Fibroblast of lung (primary cell): Measurements from ENCODE around the gene MATN1. TPM values are rescaled to one million over a fixed set of nuclear protein-coding genes. Genes with fewer than 3 reads are reported as not detected.

Experiments used
- DNase-seq, 2 donors: peaks; one replicate each; pipeline versions ENCODE4 v3.0.0 to v3.0.0-alpha.2; 2010; ENCODE audit warnings: low read depth in 2 of 2
- H2AFZ ChIP-seq: 2 replicates; pipeline ENCODE4 v1.5.1; 2012; ENCODE audit warnings: low read length, control low read depth, inconsistent platforms
- H3K27ac ChIP-seq: 2 replicates; pipeline ENCODE4 v1.5.1; 2011; ENCODE audit warnings: low read length, control low read depth; ENCODE audit not compliant: insufficient read depth
- H3K27me3 ChIP-seq: 2 replicates; pipeline ENCODE4 v1.5.1; 2011; ENCODE audit warnings: mild to moderate bottlenecking, low read length; ENCODE audit not compliant: control insufficient read depth, insufficient read depth
- H3K36me3 ChIP-seq: 2 replicates; pipeline ENCODE4 v1.5.1; 2011; ENCODE audit warnings: low read length; ENCODE audit not compliant: control insufficient read depth, insufficient read depth
- H3K4me1 ChIP-seq: 2 replicates; pipeline ENCODE4 v1.5.1; 2011; ENCODE audit warnings: low read length; ENCODE audit not compliant: control insufficient read depth, insufficient read depth; ENCODE audit errors: extremely low read depth
- H3K4me2 ChIP-seq: 2 replicates; pipeline ENCODE4 v1.5.1; 2011; ENCODE audit warnings: low read length, control low read depth; ENCODE audit not compliant: insufficient read depth; ENCODE audit errors: extremely low read depth
- H3K4me3 ChIP-seq, 4 experiments: fragments of 200-600 bp in 1 of 4; sonication (generic) in 1 of 4; replicated peaks in 1 of 4; 2 replicates each; pipeline ENCODE4 v1.5.1; 2011 to 2016; ENCODE audit warnings: low read length in 4 of 4, low read depth in 3 of 4, mild to moderate bottlenecking in 3 of 4, control low read depth in 2 of 4, inconsistent platforms in 1 of 4, mixed read lengths in 1 of 4; ENCODE audit not compliant: insufficient read depth in 1 of 4; ENCODE audit errors: control extremely low read depth in 1 of 4
- H3K79me2 ChIP-seq: 2 replicates; pipeline ENCODE4 v1.5.1; 2012; ENCODE audit warnings: mild to moderate bottlenecking, low read length, inconsistent platforms; ENCODE audit not compliant: control insufficient read depth, insufficient read depth
- H3K9ac ChIP-seq: 2 replicates; pipeline ENCODE4 v1.5.1; 2011; ENCODE audit warnings: mild to moderate bottlenecking, low read length, control low read depth; ENCODE audit not compliant: insufficient read depth
- H3K9me3 ChIP-seq: 2 replicates; pipeline ENCODE4 v1.5.1; 2012; ENCODE audit warnings: low read depth, low read length; ENCODE audit not compliant: control insufficient read depth, insufficient read depth
- H4K20me1 ChIP-seq: 2 replicates; pipeline ENCODE4 v1.5.1; 2011; ENCODE audit warnings: low read length; ENCODE audit not compliant: control insufficient read depth, insufficient read depth; ENCODE audit errors: extremely low read depth
- EZH2 ChIP-seq: IDR thresholded peaks from 2 replicates; pipeline ENCODE4 v1.5.1; 2012; ENCODE audit warnings: low read length, control low read depth, mild to moderate bottlenecking; ENCODE audit errors: missing control alignments
- polyA plus RNA-seq, 2 donors: library from polyadenylated mRNA; depleted of rRNA in 1 of 2; stranded (reverse) in 1 of 2; unstranded in 1 of 2; fragments of >200 nt; gene quantifications; 2 replicates each; pipeline ENCODE4 v1.2.1, GENCODE V29; 2011 to 2012; ENCODE audit warnings: missing spikeins in 1 of 2
- total RNA-seq: library from RNA; depleted of rRNA; stranded (reverse); fragments of >200 nt; gene quantifications from 2 replicates; pipeline ENCODE4 v1.2.1, GENCODE V29; 2014
- TF ChIP-seq, protein P1 (sequence below), 2 donors: IDR thresholded peaks in 1 of 2; conservative IDR thresholded peaks in 1 of 2; 1 replicate in 1 of 2; 2 replicates in 1 of 2; pipeline ENCODE4 v1.5.1; 2011 to 2012; ENCODE audit warnings: low read length in 2 of 2, control low read depth in 1 of 2, inconsistent platforms in 1 of 2, low read depth in 1 of 2, mild to moderate bottlenecking in 1 of 2

The MATN1 gene
- total and polyA plus RNA-seq, 2 donors (not counting 1 experiment from before 2014, with no cell fraction given): not detected

DNA sequence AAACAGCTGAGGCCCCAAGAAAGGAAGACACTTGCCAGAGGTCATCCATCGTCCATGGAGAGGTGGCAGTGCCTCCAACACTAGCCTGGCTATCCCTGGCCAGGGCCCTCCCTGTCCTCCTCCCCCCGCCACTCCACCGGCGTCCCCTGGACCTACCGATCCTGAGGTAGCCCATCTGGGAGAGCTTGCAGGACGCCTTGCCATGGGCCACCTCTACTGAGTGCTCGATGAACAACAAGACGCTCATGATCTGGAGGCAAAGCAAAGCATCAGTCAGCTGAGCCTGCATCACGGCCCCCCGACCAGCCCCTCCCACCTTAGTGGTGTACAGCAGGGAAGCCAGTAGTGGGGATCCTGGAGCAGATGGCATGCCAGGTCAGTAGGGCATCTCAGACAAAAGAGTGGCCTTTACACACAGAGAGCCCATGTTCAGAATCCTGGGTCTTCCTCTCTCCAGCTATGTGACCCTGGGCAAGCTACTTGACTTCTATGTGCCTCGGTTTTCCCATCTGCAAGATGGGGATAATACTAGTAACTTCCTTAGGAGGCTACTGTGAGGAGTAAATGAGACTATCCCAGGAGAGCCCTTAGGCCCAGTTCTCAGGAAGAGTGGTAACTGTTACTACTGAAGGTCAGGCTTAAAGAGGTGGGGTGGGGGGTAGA is 19.0 kb upstream of the MATN1 start:
- no peaks in the 10 kb centered on the region for H3K36me3 ChIP-seq
- no peak for TF ChIP-seq EZH2
- TF ChIP-seq, protein P1, sequence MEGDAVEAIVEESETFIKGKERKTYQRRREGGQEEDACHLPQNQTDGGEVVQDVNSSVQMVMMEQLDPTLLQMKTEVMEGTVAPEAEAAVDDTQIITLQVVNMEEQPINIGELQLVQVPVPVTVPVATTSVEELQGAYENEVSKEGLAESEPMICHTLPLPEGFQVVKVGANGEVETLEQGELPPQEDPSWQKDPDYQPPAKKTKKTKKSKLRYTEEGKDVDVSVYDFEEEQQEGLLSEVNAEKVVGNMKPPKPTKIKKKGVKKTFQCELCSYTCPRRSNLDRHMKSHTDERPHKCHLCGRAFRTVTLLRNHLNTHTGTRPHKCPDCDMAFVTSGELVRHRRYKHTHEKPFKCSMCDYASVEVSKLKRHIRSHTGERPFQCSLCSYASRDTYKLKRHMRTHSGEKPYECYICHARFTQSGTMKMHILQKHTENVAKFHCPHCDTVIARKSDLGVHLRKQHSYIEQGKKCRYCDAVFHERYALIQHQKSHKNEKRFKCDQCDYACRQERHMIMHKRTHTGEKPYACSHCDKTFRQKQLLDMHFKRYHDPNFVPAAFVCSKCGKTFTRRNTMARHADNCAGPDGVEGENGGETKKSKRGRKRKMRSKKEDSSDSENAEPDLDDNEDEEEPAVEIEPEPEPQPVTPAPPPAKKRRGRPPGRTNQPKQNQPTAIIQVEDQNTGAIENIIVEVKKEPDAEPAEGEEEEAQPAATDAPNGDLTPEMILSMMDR (conservative IDR thresholded peaks at IDR 0.05 in 1 of 2, IDR thresholded peaks at IDR 0.05 in 1 of 2; ENCODE audit: low read depth in 1 of 2, low read length in 2 of 2): no peak
- no peak for DNase-seq
- H2AFZ ChIP-seq: no peak overlapping the region
- no peak overlapping the region for H3K9ac ChIP-seq
- H3K4me1 ChIP-seq: no peaks in the 10 kb centered on the region
- H3K27ac ChIP-seq: no peak overlapping the region
- H3K9me3 ChIP-seq: no peaks in the 10 kb centered on the region
- H3K4me3 ChIP-seq: no peak overlapping the region
- no peak overlapping the region for H3K4me2 ChIP-seq
- no peaks in the 10 kb centered on the region for H3K79me2 ChIP-seq
- H4K20me1 ChIP-seq: no peaks in the 10 kb centered on the region
- no peaks in the 10 kb centered on the region for H3K27me3 ChIP-seq

DNA sequence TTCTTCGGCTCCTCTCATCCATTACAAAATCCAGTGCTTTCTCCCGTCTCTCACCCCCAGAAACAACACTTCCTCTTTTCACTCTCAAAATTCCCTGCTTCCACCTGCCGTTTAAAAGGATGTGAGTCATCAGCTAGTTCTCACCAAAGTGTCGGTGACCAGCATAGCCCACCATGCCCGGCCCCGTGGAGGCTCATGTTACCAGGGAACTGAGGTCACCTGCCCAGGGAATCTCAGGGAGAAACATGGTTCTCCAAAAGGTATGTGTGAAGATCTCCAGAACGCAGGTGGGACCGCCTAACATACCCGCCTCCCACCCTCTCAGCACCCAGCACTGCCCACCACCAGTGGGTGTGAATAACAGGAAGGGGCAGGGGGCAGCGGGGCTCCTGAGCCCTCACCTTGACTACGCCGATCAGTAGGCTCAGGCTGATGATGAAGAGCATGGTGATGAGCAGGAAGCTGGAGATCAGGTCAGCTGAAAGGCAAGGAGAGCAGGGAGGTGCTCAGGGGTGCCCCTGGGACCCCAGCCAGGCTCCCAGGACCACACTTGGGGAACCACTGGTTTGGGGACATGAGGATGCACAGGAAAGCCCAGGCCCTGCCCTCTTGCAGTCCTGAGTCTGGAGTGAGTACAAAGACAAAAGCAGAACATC is 18.0 kb upstream of the MATN1 start:
- Histone ChIP-seq H3K4me3 (no peak overlapping the region), H4K20me1 (no peaks in the 10 kb centered on the region), H2AFZ (no peak overlapping the region), H3K4me1 (no peaks in the 10 kb centered on the region), H3K9ac (no peak overlapping the region), H3K27me3 (peaks cover 5% of the 10 kb centered on the region), H3K27ac (no peak overlapping the region), H3K79me2 (no peaks in the 10 kb centered on the region), H3K4me2 (no peak overlapping the region), H3K36me3 (no peaks in the 10 kb centered on the region), H3K9me3 (no peaks in the 10 kb centered on the region)
- peak in 1 of 2 donors; percentile 35 for DNase-seq
- no peak for TF ChIP-seq EZH2
- TF ChIP-seq, protein P1 (conservative IDR thresholded peaks at IDR 0.05 in 1 of 2, IDR thresholded peaks at IDR 0.05 in 1 of 2; ENCODE audit: low read depth in 1 of 2, low read length in 2 of 2): no peak

DNA sequence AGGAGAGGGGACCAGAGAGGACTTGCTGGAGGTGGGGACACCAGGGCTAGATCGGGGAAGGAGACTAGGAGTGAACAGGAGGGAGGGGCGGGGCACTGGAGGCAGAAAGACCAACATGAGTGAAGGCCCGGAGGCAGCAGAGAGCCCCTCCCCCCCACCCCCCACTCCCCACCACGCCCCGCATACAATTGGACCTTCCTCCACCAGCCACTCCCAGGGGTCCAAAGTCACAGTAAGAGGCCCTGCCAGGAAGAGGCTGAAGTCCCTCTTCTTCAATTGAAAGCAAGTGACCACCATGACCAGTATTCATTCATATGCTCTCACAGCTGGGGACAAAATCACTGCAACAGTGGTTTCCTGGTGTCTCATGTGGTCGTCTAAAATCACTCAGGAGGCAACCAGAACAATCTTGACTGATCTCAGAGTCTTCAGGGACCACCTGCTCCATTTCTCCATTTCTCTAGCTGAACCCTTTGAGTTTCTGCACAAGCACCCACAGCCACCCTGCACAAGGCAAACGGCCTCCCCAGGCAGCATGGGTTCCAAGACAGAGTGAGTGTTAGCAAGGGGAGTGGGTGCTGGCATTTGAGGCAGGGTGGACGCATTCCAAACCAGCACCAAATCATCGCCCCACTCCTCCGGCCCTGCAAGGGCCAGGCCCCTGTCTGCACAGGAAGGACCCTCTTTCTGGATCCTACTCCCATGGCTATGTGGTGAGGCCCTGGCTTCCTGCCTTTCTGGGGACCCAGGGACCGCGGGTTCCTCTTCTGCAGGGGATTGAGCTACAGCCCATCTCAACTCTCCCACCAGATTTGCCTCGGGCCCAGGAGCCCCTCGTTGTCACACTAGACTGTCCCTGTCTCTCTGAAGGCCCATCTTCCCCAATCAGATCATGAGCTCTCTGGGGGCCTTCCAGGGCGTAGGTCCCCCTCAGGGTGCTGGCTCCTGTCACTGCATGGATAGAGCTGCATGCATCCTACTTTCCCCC is 17.2 kb upstream of the MATN1 start:
- TF ChIP-seq EZH2: no peak
- TF ChIP-seq, protein P1 (conservative IDR thresholded peaks at IDR 0.05 in 1 of 2, IDR thresholded peaks at IDR 0.05 in 1 of 2; ENCODE audit: low read depth in 1 of 2, low read length in 2 of 2): no peak
- H2AFZ ChIP-seq: no peak overlapping the region
- DNase-seq: no peak

More for the DNA sequence above, 17.2 kb upstream of the MATN1 start:
- H3K36me3 ChIP-seq: no peaks in the 10 kb centered on the region
- H3K9ac ChIP-seq: no peak overlapping the region
- H3K4me1 ChIP-seq: no peaks in the 10 kb centered on the region
- no peaks in the 10 kb centered on the region for H3K79me2 ChIP-seq
- no peak overlapping the region for H3K4me3 ChIP-seq
- no peak overlapping the region for H3K4me2 ChIP-seq
- peaks cover 5% of the 10 kb centered on the region for H3K27me3 ChIP-seq
- H4K20me1 ChIP-seq: no peaks in the 10 kb centered on the region
- H3K27ac ChIP-seq: no peak overlapping the region
- H3K9me3 ChIP-seq: no peaks in the 10 kb centered on the region
